DND-41 (cell line): Measurements from ENCODE around the gene SNX12.

Experiments used
- EZH2 ChIP-seq: IDR thresholded peaks from 3 replicates; pipeline ENCODE4 v1.6.1; 2012; ENCODE audit warnings: borderline replicate concordance, low read depth, mild to moderate bottlenecking, moderate library complexity, low read length, inconsistent platforms; ENCODE audit not compliant: severe bottlenecking
- TF ChIP-seq, protein P1 (sequence below): IDR thresholded peaks from 2 replicates; pipeline ENCODE4 v1.5.1; 2012; ENCODE audit warnings: borderline replicate concordance, low read length, moderate library complexity, mild to moderate bottlenecking; ENCODE audit not compliant: poor library complexity, severe bottlenecking; ENCODE audit errors: extremely low read depth

GRCh38 chrX:71070531-71070930 is 2.4 kb upstream of the SNX12 start:
- TF ChIP-seq, protein P1, sequence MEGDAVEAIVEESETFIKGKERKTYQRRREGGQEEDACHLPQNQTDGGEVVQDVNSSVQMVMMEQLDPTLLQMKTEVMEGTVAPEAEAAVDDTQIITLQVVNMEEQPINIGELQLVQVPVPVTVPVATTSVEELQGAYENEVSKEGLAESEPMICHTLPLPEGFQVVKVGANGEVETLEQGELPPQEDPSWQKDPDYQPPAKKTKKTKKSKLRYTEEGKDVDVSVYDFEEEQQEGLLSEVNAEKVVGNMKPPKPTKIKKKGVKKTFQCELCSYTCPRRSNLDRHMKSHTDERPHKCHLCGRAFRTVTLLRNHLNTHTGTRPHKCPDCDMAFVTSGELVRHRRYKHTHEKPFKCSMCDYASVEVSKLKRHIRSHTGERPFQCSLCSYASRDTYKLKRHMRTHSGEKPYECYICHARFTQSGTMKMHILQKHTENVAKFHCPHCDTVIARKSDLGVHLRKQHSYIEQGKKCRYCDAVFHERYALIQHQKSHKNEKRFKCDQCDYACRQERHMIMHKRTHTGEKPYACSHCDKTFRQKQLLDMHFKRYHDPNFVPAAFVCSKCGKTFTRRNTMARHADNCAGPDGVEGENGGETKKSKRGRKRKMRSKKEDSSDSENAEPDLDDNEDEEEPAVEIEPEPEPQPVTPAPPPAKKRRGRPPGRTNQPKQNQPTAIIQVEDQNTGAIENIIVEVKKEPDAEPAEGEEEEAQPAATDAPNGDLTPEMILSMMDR = no peak
- no peak for TF ChIP-seq EZH2
